A549 (cell line): ENCODE measurements around the gene CCDC78. TPM values are rescaled to one million over a fixed set of nuclear protein-coding genes. Genes with fewer than 3 reads are reported as not detected.
A peak's percentile ranks its signal among the peaks of the same experiment; 100 is the strongest.

Experiments used
- ATAC-seq, 2 experiments: fragments of 200-7000 bp in 1 of 2; fragments of >200 bp in 1 of 2; cut with Nextera tagmentation in 1 of 2; cut with Tn5 transposase in 1 of 2; 3 replicates each; pipeline versions ENCODE4 v1.8.0 to v1.9.1; 2018 to 2020; ENCODE audit warnings: mild to moderate bottlenecking in 1 of 2, moderate library complexity in 1 of 2
- CTCF ChIA-PET: fragments of 300-600 bp; sonication (Branson Sonifier 250); formaldehyde crosslinking; extraction: SDS; loops from one replicate; lab custom pipeline; 2021; ENCODE audit warnings: antibody characterized with exemption, inconsistent platforms; lab: Yijun Ruan, JAX
- POLR2A ChIA-PET: fragments of 350-600 bp; formaldehyde crosslinking; extraction: SDS; loops from one replicate; lab custom pipeline; 2021; ENCODE audit warnings: antibody characterized with exemption, inconsistent platforms; lab: Yijun Ruan, JAX
- DNase-seq, 2 experiments: peaks; one replicate each; pipeline versions ENCODE4 v3.0.0 to v3.0.0-alpha.2; 2011 to 2016; ENCODE audit warnings: low read depth in 1 of 2, low spot score in 1 of 2
- FAIRE-seq: peaks from 2 replicates; lab custom pipeline; 2011; peaks lifted over from hg19 to GRCh38; lab: Jason Lieb, UNC
- H3K27ac ChIP-seq, 2 experiments: fragments of >200 bp; sonication (Bioruptor Twin); formaldehyde crosslinking; 3 replicates each; pipeline ENCODE4 v1.5.1; 2016 to 2017
- H3K4me1 ChIP-seq: fragments of >200 bp; sonication (Bioruptor Twin); formaldehyde crosslinking; 3 replicates; pipeline ENCODE4 v1.6.1; 2016
- H3K4me2 ChIP-seq: fragments of >200 bp; sonication (Bioruptor Twin); formaldehyde crosslinking; 3 replicates; pipeline ENCODE4 v1.6.1; 2016
- H3K4me3 ChIP-seq: fragments of >200 bp; sonication (Bioruptor Twin); formaldehyde crosslinking; 3 replicates; pipeline ENCODE4 v1.5.1; 2016
- H3K9me3 ChIP-seq: fragments of >200 bp; sonication (Bioruptor Twin); formaldehyde crosslinking; 3 replicates; pipeline ENCODE4 v1.6.1; 2016
- HDAC2 ChIP-seq: fragments of 200-600 bp; sonication (generic); IDR thresholded peaks from 2 replicates; pipeline ENCODE4 v1.6.1; 2016
- JUN ChIP-seq, 2 experiments: fragments of >200 bp; sonication (Bioruptor Twin); formaldehyde crosslinking; IDR thresholded peaks; 2 replicates in 1 of 2; 3 replicates in 1 of 2; pipeline ENCODE4 v1.6.1; 2016 to 2017
- JUNB ChIP-seq: fragments of >200 bp; sonication (Bioruptor Twin); formaldehyde crosslinking; IDR thresholded peaks from 2 replicates; pipeline ENCODE4 v1.6.1; 2016
- KDM1A ChIP-seq: fragments of 200-600 bp; sonication (generic); IDR thresholded peaks from 2 replicates; pipeline ENCODE4 v1.6.1; 2016; ENCODE audit warnings: low read depth, mild to moderate bottlenecking
- MYC ChIP-seq: IDR thresholded peaks from 2 replicates; pipeline ENCODE4 v1.6.1; 2012; ENCODE audit warnings: mild to moderate bottlenecking, inconsistent platforms, low read length, improper control_type of control experiment, borderline replicate concordance
- REST ChIP-seq: fragments of 200-600 bp; sonication (generic); IDR thresholded peaks from 2 replicates; pipeline ENCODE4 v1.6.1; 2016; ENCODE audit warnings: antibody characterized with exemption, mild to moderate bottlenecking, moderate library complexity
- TP53 ChIP-seq: fragments of 250-450 bp; sonication (Bioruptor Pico); IDR thresholded peaks from 2 replicates; pipeline ENCODE4 v1.5.0; 2021; ENCODE audit warnings: mild to moderate bottlenecking, moderate library complexity
- USF2 ChIP-seq: fragments of 450-650 bp; IDR thresholded peaks from 2 replicates; pipeline ENCODE4 v1.6.1; 2014; ENCODE audit warnings: antibody characterized with exemption
- ZC3H11A ChIP-seq: fragments of 450-650 bp; IDR thresholded peaks from 2 replicates; pipeline ENCODE4 v1.6.1; 2014; ENCODE audit warnings: antibody characterized with exemption, mild to moderate bottlenecking
- ZFP36 ChIP-seq: fragments of 450-650 bp; IDR thresholded peaks from 2 replicates; pipeline ENCODE4 v1.6.1; 2014; ENCODE audit warnings: borderline replicate concordance; ENCODE audit not compliant: partially characterized antibody
- ZSCAN20 ChIP-seq: fragments of 250-450 bp; sonication (Bioruptor Pico); IDR thresholded peaks from 2 replicates; pipeline ENCODE4 v1.8.0; 2022; ENCODE audit warnings: mild to moderate bottlenecking, moderate library complexity
- WGBS: methylation state at CpG from one replicate; pipeline ENCODE4 v1.1.6; 2017; ENCODE audit errors: missing lambda C conversion rate; 5-methylcytosine and 5-hydroxymethylcytosine counted together
- polyA plus RNA-seq, 4 experiments: library from polyadenylated mRNA; depleted of rRNA in 3 of 4; stranded (reverse); fragments of >200 nt; fragmentation: RNase III in 1 of 4; extraction: RNeasy Plus Mini Kit Qiagen cat#74134 plus additional on column Dnase treatment in 1 of 4; gene quantifications; 2 replicates in 3 of 4; 3 replicates in 1 of 4; pipeline ENCODE4 v1.2.3, GENCODE V29; 2011 to 2017
- TF ChIP-seq, protein P1 (sequence below): IDR thresholded peaks from 2 replicates; pipeline ENCODE4 v1.6.1; 2012
- TF ChIP-seq, protein P2 (sequence below): IDR thresholded peaks from 2 replicates; pipeline ENCODE4 v1.6.1; 2012

Gene CCDC78
- polyA plus RNA-seq, 2 of the 4 experiments (the other 2 are of a cell fraction), result 1.1 to 4.7 TPM

DNA sequence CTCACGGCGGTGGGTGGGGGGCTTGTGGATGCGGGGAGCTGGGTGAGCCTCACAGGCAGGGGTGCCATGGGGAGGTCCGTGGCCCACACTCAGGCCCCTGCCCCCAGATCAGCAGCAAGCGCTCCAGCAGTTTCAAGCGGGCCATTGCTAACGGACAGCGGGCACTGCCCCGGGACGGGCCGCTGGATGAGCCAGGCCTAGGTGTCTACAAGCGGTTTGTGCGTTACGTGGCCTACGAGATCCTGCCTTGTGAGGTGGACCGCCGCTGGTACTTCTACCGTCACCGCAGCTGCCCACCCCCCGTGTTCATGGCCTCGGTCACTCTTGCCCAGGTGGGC is 49.7 kb downstream of the CCDC78 start:
- FAIRE-seq (no peak), ATAC-seq (no peak), DNase-seq (no peak)
- Histone ChIP-seq H3K4me1 (peaks cover 30% of the 10 kb centered on the region), H3K4me2 (no peak overlapping the region), H3K4me3 (no peak overlapping the region), H3K27ac (no peak overlapping the region), H3K9me3 (no peaks in the 10 kb centered on the region)
- 92% methylated on average over 9 of the region's 21 CpGs for WGBS
- ChIA-PET CTCF (interaction anchor here (1.2 to 2.6 kb wide), 4 partner anchors 10 to 24 kb away, joined by 3 to 21 read pairs (median 9); partner anchors contain the start of gene RHOT2), POLR2A (no interaction called here)
- TF ChIP-seq ZSCAN20 (CRISPR knock-in tag), result no peak
- TF ChIP-seq USF2, result no peak
- TF ChIP-seq HDAC2, result no peak
- no peak for TF ChIP-seq JUNB

DNA sequence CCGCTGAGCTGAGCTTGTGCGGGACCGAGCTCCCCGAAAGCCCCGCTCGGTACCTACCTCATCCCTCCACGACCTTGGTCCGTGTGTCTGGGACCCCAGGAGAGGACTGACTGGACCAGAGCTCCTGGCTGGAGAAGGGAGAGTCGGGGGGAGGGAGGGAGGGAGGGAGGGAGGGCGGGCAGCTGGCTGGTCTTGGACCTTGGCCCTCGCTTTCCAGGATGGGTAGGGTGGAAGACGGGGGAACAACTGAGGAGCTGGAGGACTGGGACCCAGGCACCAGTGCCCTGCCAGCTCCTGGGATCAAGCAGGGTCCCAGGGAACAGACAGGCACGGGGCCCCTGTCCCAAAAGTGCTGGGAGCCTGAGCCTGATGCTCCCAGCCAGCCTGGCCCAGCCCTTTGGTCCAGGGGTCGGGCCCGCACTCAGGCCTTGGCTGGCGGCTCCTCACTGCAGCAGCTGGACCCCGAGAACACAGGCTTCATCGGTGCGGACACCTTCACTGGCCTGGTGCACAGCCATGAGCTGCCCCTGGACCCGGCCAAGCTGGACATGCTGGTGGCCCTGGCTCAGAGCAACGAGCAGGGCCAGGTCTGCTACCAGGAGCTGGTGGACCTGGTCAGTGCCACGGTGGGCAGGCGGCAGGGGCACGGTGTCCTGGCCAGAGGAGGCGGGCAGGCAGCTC is 50.2 kb downstream of the CCDC78 start:
- no peak for TF ChIP-seq MYC
- TF ChIP-seq ZC3H11A, result no peak
- no peak for TF ChIP-seq HDAC2
- Histone ChIP-seq H3K4me1 (peaks cover 25% of the 10 kb centered on the region), H3K4me3 (peak overlapping the region; percentile 50), H3K9me3 (no peaks in the 10 kb centered on the region), H3K27ac (peak overlapping the region; percentile 63 to 84; a peak in 5 of 6 replicates), H3K4me2 (peak overlapping the region; percentile 98)
- FAIRE-seq (no peak), ATAC-seq (no peak), DNase-seq (no peak)
- POLR2A ChIA-PET, result interaction anchor here (1.2 to 1.3 kb wide), 2 partner anchors 16 to 27 kb away, joined by 3 to 6 read pairs; partner anchors contain the start of gene WDR90
- CTCF ChIA-PET, result interaction anchor here (1.0 to 2.6 kb wide), 6 partner anchors 10 to 83 kb away, joined by 3 to 21 read pairs (median 6); partner anchors contain the start of gene RHOT2
- 80% methylated on average over 14 of the region's 25 CpGs for WGBS

- Histone ChIP-seq H3K27ac (peak within 1 kb of the TSS; percentile 63 to 84), H3K9me3 (no peaks in the 10 kb centered on the region), H3K4me2 (peak within 1 kb of the TSS; percentile 98), H3K4me3 (peak within 1 kb of the TSS; percentile 50), H3K4me1 (peaks cover 25% of the 10 kb centered on the region)
- no peak for FAIRE-seq
- DNase-seq, result peak in 1 of 2 experiments; percentile 66
- ATAC-seq, result peak in 1 of 2 experiments; percentile 15; a peak in 2 of 6 replicates
- CTCF ChIA-PET, result interaction anchor here (1.0 to 2.6 kb wide), 6 partner anchors 9 to 82 kb away, joined by 3 to 21 read pairs (median 6); partner anchors contain the start of gene RHOT2
- POLR2A ChIA-PET, result interaction anchor here (1.2 to 1.3 kb wide), 2 partner anchors 15 to 26 kb away, joined by 3 to 6 read pairs; partner anchors contain the start of gene WDR90
- TF ChIP-seq ZFP36, result peak; percentile 100
- TF ChIP-seq, protein P1, sequence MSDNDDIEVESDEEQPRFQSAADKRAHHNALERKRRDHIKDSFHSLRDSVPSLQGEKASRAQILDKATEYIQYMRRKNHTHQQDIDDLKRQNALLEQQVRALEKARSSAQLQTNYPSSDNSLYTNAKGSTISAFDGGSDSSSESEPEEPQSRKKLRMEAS, result peak; percentile 1; the same call in 1 of the 2 replicates
- TF ChIP-seq KDM1A, result peak; percentile 41; the same call in 1 of the 2 replicates
- no peak for TF ChIP-seq REST
- TF ChIP-seq, protein P2, sequence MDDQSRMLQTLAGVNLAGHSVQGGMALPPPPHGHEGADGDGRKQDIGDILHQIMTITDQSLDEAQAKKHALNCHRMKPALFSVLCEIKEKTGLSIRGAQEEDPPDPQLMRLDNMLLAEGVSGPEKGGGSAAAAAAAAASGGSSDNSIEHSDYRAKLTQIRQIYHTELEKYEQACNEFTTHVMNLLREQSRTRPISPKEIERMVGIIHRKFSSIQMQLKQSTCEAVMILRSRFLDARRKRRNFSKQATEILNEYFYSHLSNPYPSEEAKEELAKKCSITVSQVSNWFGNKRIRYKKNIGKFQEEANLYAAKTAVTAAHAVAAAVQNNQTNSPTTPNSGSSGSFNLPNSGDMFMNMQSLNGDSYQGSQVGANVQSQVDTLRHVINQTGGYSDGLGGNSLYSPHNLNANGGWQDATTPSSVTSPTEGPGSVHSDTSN, result peak; percentile 45; the same call in 1 of the 2 replicates
- no peak for TF ChIP-seq TP53 (CRISPR knock-in tag)
- TF ChIP-seq JUN (IDR thresholded peaks at IDR 0.05), result peak in 1 of 2 experiments; percentile 34; a peak in 1 of 5 replicates
- WGBS, result 7% methylated on average over 39 of the region's 73 CpGs
Measured at GRCh38 chr16:674968-675883, 51.0 kb downstream of the CCDC78 start, which contains the start of gene RHBDL1. RHBDL1 (plus strand) TSS chr16:675671; CDS start chr16:675791, 120 bp downstream.
